Fibroblast of skin of left quadriceps (primary cell): ENCODE measurements around the gene EHD4.

Experiments
- DNase-seq, 2 experiments: peaks; one replicate each; pipeline ENCODE4 v3.0.0-alpha.2; 2013; ENCODE audit warnings: low read depth in 2 of 2

The EHD4 gene

DNA sequence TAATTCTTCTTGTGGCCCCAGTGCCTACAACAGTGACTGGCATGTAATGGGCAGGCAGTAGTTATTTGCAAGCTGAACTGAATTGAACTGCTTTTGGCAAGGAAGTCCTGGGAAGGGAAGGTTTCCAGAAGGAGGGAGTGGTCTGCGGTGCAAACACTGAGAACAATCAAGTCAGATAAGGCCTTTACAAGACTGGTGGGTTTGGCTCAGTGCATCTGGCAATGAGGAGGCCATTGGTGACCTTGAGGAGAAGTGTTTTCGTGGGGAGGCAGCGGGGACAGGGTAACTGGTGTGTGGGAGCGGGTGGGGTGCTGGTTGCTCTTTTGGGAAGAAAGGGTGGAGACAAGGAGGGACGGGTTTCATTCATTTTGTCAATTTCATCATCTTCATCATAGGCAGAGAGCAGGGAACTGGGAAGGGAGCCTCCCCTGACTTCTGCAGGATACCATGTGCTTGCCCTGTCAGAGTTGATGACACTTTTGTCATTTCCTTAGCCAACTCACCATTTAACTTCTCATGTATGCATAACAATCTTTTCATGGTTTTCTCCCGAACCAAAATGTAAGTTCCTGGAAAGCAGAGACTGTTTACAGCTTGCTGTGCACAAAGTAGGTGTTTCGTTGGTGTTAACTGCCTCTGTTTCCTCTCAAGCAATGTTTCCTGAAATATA lies 8.4 kb upstream of the EHD4 start:
- DNase-seq: no peak

- no peak for DNase-seq
Observed at GRCh38 chr15:41979493-41980266, 7.3 kb upstream of the EHD4 start.

DNA sequence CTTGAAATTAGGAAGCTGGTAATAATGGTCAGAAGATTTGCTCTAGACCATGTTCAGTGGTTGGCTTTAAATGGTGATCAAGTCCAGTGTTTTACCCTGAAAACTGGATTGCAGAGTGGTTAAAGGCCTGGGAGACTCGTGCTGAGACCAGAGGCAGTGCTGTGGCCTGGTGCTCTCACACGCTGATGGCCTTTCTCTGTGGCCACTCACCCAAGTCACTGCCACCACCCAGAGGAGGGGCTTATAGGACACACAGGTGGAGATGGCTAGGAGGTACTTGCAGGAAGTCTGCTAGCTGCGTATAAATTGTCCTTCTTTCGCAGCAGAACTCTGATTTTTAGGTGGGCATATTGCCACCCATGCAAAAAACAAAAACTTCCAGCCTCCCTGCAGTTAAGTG lies 6.2 kb upstream of the EHD4 start:
- DNase-seq: no peak

GRCh38 chr15:41977757-41978383 lies 5.5 kb upstream of the EHD4 start:
- no peak for DNase-seq

GRCh38 chr15:41975669-41976068 lies 3.3 kb upstream of the EHD4 start:
- no peak for DNase-seq

DNA sequence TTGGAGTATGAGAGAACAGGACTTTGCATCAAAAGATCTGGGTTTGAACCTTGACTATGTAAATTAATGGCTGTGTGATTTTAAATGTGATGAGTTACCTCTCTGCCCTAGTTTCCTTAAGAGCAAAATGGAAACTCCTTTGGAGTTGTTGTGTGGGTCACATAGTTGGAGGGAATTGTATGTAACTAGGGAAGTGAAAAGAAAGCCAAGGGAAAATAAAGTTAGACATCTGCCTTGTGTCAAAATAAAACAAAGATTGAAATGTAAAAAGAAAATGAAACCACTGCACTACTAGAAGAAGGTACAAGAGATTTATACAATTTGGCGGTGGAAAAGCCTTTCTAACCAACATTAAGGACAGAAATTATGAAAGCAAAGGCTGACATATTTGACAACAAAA lies 1.7 kb upstream of the EHD4 start:
- DNase-seq: no peak

DNA sequence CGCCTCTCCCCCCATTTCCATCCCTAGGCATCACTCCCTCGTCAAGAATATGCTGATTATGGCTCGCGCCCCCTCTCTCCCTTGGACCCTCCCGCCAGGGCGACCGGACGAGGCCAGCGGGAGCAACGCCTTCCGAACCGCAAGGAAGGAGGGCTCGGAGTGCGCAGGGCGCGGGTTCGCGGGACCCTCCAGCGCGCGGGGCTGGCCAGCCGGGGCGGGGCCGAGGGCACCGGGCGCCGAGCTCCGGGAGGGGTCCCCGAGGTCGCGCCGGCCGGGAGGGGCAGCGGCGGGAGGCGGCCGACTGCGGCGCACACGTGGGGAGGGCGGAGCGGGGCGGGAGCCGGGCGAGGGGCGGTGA lies 483 bp downstream of the EHD4 start:
- no peak for DNase-seq

GRCh38 chr15:41971089-41971894 lies 1.1 kb downstream of the EHD4 start:
- peak in 1 of 2 experiments; percentile 12 for DNase-seq

DNA sequence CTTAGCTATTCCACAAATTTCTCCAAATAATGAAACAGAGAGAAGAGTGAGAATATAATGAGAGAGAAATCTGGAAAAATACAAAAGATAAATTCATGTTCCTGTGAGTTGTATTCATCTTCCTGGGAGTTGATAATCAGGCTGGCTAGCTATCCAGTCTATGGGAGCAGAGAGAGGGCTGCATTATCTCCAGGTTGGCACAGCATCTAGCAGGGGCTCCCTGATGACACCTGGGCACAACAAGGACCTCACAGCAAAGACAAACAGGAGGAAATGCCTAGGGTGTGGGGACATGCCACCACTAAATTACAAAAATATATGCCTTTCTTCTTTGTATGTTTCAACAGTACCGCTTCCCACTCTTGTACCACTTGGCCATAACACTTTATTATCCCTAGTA lies 1.9 kb downstream of the EHD4 start:
- no peak for DNase-seq

DNA sequence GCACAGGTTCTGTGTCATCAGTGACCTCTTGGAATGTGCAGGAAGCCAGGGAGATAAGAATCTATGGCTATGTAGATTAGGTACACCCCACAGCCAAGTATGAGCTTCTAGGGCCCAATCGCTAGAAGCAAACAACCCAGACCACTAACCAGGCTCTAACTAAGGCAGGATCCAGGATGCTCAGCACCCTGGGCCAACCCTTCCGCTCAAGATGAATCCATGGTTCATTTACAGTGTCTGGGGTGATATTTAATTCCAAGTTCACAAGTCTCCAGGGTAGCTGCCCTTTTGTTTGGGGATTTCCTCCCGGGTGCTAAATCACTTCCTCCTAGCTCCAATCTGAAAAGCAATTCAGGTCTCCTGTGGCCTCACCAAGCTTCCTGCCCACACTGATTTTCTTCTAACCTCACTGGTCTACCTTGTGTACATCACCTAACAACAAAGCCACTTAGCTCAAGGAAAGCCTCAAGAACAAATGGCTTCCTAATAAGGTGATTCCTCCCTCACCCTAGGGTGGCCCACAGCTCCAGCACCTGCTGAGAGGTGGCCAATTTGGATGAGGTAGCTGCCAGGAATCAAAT lies 2.4 kb downstream of the EHD4 start:
- DNase-seq: no peak

DNA sequence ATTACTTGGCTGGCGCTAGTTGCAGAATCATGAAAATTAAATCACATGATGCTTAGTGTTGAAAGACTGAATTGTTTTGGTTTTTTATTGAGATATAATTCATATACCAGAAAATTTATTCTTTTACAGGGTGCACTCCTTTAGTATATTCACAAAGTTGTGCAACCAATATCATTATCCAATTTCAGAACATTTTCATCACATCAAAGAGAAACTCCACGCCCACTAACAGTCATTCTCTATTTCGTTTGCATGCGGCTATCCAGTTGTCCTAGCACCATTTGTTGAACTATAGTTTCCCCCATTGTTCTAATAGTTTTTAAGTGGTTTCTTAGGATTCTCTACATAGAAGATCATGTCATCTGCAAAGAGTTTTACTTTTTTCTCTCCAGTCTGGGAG lies 3.7 kb downstream of the EHD4 start:
- no peak for DNase-seq

DNA sequence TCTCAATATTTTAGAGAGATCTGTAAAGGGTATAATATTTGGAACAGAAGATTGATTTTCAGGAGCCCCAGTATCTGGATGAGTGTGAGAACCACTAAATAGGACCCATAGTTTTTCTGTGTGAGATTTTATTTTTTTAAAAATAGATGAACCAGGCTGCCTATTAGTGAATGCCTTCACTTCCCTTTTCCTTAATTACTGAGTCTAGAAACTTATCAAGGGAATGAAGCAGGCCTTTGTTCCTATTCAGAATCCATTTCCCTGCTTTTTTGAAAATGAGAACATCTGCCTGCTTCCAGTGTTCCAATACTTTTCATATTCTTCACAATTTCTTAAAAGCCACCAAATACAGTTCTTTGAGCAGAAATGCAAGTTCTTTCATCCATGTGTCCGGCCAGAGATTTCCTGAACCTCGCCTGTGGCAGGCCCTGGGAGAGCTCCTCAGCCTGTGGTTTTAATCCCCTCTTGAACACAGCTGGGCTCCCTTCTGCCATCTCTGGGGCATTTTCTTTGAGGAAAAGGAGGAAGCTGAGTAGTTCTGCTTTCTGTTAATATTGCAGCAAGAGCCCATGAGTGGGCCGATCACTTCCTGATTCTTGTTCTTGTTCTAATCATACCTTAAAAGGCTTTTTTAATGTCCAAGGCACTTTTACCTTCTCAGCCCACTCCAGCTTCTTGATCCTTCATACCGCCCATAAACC lies 4.7 kb downstream of the EHD4 start:
- peak; percentile 22 to 25 for DNase-seq

- no peak for DNase-seq
Observed at GRCh38 chr15:41966920-41967465, 5.4 kb downstream of the EHD4 start.

DNA sequence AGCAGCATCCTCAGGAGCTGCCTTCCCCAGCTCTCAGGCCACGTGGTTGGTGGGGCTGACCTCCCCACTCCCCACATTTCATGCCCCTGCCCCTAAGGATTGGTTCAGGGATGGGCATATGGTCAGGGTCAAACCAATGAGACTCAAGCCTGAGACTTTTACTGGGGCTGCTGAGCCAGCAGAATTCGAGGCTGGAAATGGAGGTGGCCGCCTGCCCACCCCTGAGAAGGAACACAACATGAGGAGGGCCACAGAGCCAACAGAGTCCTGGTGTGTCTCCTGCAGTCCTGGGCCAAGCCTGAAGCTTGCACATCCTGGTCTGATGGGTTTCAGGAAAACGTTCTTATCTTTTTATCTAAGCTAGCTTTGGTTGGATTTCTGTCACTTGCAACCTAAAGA lies 5.9 kb downstream of the EHD4 start:
- DNase-seq: no peak

DNA sequence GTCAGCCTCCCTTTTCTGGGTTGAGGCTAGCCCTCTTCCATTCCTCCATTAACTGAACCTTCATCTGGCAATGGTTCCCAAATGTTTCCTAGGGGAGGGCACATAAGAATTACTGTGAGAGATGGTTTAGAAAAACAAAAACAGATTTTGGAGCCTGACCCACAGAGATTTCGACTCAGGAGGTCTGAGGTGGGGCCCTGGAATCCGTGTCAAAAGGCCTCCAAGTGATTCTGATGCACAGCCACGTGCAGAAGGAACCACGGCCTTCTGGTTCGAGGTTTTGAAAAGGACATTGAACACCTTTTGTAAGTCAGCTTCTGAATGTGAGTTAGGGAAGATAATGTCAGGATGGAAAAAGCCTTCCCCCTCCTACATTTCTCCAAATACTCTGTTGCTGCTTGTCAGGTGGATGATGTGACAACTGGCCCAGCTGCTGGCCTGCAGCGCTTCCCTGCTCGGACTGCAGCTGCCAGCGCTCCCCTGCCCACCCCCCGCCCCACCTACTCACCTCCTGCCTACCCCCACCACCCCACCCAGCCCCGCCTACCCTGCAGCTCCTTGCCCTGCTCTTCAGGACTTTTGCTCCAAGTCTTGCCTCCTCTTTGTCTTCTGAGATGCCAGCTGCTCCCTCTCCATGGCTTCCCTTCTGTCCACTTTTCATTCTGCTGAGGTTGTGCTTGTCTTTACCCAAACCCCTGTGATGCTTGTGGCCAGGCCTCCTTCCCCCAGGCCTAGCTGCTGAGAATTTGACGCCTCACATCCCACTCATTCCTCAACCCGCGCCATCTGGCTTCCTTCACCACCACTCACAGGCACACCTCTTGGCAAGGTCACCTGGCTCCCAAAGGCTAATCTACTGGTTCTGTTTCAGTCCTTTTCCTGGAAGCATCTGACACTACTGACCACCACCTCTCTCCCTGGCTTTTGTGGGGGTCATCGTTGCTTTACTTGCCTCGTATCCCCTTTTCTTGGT lies 6.6 kb downstream of the EHD4 start:
- DNase-seq: no peak

DNA sequence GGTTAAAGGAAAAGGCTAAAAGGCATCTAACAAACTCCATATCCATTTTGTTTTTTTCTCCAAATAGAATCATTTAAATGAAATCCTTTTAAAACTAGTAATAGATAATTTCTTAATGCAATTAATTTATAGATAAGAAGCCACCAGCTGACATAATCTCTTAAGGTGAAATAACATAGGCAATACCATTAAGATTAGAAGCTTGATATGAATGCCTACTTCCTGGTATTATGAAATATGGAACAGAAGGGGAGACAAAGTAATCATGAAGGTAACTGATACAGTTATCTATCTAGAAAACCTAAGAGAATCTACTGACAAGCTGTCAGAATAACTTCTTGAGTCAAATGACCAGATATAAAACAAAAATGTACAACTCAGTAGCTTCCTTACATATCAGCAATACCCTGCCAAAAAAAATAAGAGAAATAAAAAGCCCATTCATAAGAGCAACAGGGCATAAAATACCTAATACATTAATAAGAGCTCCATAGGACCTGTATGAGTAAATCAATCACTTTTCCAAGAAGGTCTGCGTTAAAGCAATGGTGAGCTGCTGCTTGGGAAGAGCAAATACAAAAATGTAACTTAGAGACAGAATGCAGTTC lies 10.7 kb downstream of the EHD4 start:
- DNase-seq: no peak

DNA sequence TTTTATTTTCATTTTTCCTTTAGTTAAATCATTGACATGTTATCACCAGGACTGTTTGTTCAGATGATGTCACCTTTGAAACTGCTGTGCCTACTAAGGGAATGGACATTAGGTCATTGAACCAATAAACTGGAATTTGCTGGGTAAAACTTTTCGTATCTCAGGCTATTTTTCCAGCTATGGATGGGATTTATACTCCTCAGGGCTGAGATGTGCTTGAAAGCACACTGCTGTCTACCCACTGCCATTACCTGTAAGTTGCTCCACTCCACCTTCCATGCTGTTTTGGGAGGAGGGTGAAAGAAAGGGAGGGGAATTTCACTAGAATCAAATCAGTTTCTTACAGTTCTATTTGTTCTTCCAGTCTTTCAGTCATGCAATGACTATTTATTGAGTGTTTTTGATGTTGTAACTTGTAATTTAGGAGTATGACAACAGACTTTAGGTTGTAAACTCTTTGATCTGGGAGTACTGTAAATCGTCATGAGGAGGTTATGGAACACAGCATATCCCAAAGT lies 11.3 kb downstream of the EHD4 start:
- DNase-seq: no peak

DNA sequence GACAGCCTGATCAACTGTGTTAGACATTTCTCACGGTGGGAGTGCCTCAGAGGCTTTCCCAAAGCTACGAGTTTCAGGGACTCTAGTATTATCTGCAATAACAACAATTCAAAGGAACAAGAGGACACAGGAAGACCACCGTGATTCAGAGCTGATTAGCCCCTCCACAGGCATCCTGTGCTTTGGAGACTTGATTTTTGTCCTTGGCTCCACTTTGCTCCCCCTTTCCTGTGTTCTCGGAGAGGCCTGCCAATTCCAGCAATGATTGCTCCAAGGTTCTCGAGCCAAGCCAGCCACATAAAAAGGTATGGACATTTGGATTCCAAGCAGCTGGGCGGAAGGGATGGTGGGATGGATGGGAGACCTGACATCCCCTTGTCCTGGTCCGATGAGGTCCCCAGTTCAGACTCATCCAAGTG lies 14.3 kb downstream of the EHD4 start:
- no peak for DNase-seq
